Astrocyte (in vitro differentiated cells and primary cell): ENCODE measurements around the gene PRORP. TPM values are rescaled to one million over a fixed set of nuclear protein-coding genes. Genes with fewer than 3 reads are reported as not detected.

Experiments used
- DNase-seq: peaks from one replicate; pipeline ENCODE4 v3.0.0-alpha.2; 2010; ENCODE audit warnings: low read depth
- FAIRE-seq: peaks from 2 replicates; lab custom pipeline; 2011; peaks lifted over from hg19 to GRCh38; lab: Jason Lieb, UNC
- H2AFZ ChIP-seq: 2 replicates; pipeline ENCODE4 v1.6.0; 2012; ENCODE audit warnings: low read depth, low read length, inconsistent platforms
- H3K27ac ChIP-seq: 2 replicates; pipeline ENCODE4 v1.5.1; 2011; ENCODE audit warnings: low read depth, low read length, inconsistent platforms
- H3K27me3 ChIP-seq: 2 replicates; pipeline ENCODE4 v1.6.0; 2011; ENCODE audit warnings: low read length, inconsistent platforms; ENCODE audit not compliant: insufficient read depth
- H3K36me3 ChIP-seq: 2 replicates; pipeline ENCODE4 v1.5.1; 2011; ENCODE audit warnings: low read length, inconsistent platforms; ENCODE audit not compliant: insufficient read depth
- H3K4me1 ChIP-seq: 2 replicates; pipeline ENCODE4 v1.5.1; 2011; ENCODE audit warnings: low read length, inconsistent platforms; ENCODE audit not compliant: insufficient read depth
- H3K4me2 ChIP-seq: 2 replicates; pipeline ENCODE4 v1.6.0; 2012; ENCODE audit warnings: low read length, inconsistent platforms
- H3K4me3 ChIP-seq: 2 replicates; pipeline ENCODE4 v1.5.1; 2011; ENCODE audit warnings: low read depth, mild to moderate bottlenecking, low read length, inconsistent platforms; ENCODE audit not compliant: insufficient read depth
- H3K79me2 ChIP-seq: 2 replicates; pipeline ENCODE4 v1.6.0; 2012; ENCODE audit warnings: mild to moderate bottlenecking, low read length, inconsistent platforms; ENCODE audit not compliant: insufficient read depth
- H3K9ac ChIP-seq: 2 replicates; pipeline ENCODE4 v1.6.0; 2012; ENCODE audit warnings: mild to moderate bottlenecking, low read length, inconsistent platforms
- H3K9me3 ChIP-seq: 2 replicates; pipeline ENCODE4 v1.5.1; 2012; ENCODE audit warnings: low read depth, mild to moderate bottlenecking, low read length, inconsistent platforms; ENCODE audit not compliant: insufficient read depth
- H4K20me1 ChIP-seq: 2 replicates; pipeline ENCODE4 v1.6.0; 2012; ENCODE audit warnings: low read length, inconsistent platforms; ENCODE audit not compliant: insufficient read depth
- H3K27ac Mint-ChIP-seq: one replicate; pipeline ENCODE4 v1.8.0; 2021; ENCODE audit warnings: mild to moderate bottlenecking, mixed read lengths; ENCODE audit not compliant: unreplicated experiment
- H3K27me3 Mint-ChIP-seq: one replicate; pipeline ENCODE4 v1.8.0; 2021; ENCODE audit warnings: low read depth, mixed read lengths; ENCODE audit not compliant: unreplicated experiment
- H3K36me3 Mint-ChIP-seq: one replicate; pipeline ENCODE4 v1.8.0; 2021; ENCODE audit warnings: low read depth, mixed read lengths; ENCODE audit not compliant: unreplicated experiment
- H3K4me1 Mint-ChIP-seq: one replicate; pipeline ENCODE4 v1.8.0; 2021; ENCODE audit warnings: low read depth, mixed read lengths; ENCODE audit not compliant: unreplicated experiment
- H3K4me3 Mint-ChIP-seq: one replicate; pipeline ENCODE4 v1.8.0; 2021; ENCODE audit warnings: mild to moderate bottlenecking, moderate library complexity, mixed read lengths; ENCODE audit not compliant: unreplicated experiment
- H3K9me3 Mint-ChIP-seq: one replicate; pipeline ENCODE4 v1.8.0; 2021; ENCODE audit warnings: mild to moderate bottlenecking, mixed read lengths; ENCODE audit not compliant: unreplicated experiment
- EZH2 ChIP-seq: IDR thresholded peaks from 2 replicates; pipeline ENCODE4 v1.6.1; 2012; ENCODE audit warnings: mild to moderate bottlenecking, low read length, inconsistent platforms; ENCODE audit not compliant: insufficient read depth
- total RNA-seq: library from RNA; stranded (reverse); gene quantifications from 2 replicates; pipeline ENCODE4 v1.2.1, GENCODE V29; 2021
- TF ChIP-seq, protein P1 (sequence below): IDR thresholded peaks from 2 replicates; pipeline ENCODE4 v1.5.1; 2011; ENCODE audit warnings: low read depth, mild to moderate bottlenecking, inconsistent platforms, low read length, moderate library complexity; ENCODE audit not compliant: insufficient read depth

The PRORP gene
- total RNA-seq, 1 donor from 2014 or later = 32.4 TPM

DNA sequence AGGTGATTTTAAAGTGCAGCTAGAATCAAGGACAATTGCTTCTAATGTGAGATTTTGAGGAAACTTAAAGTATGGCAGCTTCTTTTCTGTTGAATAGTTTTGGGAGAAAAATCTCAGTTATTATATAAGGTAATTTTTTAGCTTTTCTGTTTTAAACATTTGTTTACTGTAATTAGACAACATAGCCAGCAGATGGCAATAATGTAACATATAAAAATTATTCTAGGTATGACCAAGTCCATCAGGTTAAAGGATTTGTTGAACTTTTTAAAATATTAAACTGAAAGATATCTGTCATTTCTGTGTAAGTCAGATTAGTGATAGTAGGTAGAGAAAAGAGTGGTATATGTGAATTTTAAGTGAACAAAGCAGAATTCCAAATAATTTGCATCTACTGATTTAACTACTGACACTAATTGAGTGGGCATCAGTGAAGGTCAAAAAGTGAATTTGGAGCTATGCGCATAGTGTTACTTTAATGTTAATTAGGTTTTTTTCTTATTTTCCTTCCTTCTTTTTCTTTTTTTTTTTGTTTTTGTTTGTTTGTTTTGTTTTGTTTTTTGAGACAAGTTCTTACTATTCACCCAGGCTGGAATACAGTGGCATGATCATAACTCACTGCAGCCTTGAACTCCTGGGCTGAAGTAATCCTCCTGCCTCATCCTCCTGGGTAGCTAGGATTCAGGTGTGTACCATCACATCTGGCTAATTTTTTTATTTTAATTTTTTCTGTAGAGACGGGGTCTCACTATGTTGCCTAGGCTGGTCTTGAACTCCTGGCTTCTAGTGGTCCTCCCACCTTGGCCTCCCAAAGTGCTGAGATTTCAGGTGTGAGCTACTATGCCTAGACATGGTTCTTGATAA, 18.6 kb downstream of the PRORP start:
- FAIRE-seq (no peak), DNase-seq (no peak)
- H4K20me1 ChIP-seq = peaks cover 23% of the 10 kb centered on the region
- no peak overlapping the region for H2AFZ ChIP-seq
- H3K79me2 ChIP-seq = peaks cover 10% of the 10 kb centered on the region
- H3K36me3 ChIP-seq = no peaks in the 10 kb centered on the region
- H3K4me1 ChIP-seq = no peaks in the 10 kb centered on the region
- H3K27ac ChIP-seq = no peak overlapping the region
- no peaks in the 10 kb centered on the region for H3K27me3 ChIP-seq
- Mint-ChIP-seq H3K4me3 (no peak overlapping the region), H3K27ac (no peak overlapping the region), H3K9me3 (no peaks in the 10 kb centered on the region), H3K27me3 (no peaks in the 10 kb centered on the region), H3K4me1 (no peaks in the 10 kb centered on the region), H3K36me3 (peaks cover 4% of the 10 kb centered on the region)
- no peak overlapping the region for H3K4me2 ChIP-seq
- no peaks in the 10 kb centered on the region for H3K9me3 ChIP-seq
- no peak for TF ChIP-seq EZH2
- TF ChIP-seq, protein P1, sequence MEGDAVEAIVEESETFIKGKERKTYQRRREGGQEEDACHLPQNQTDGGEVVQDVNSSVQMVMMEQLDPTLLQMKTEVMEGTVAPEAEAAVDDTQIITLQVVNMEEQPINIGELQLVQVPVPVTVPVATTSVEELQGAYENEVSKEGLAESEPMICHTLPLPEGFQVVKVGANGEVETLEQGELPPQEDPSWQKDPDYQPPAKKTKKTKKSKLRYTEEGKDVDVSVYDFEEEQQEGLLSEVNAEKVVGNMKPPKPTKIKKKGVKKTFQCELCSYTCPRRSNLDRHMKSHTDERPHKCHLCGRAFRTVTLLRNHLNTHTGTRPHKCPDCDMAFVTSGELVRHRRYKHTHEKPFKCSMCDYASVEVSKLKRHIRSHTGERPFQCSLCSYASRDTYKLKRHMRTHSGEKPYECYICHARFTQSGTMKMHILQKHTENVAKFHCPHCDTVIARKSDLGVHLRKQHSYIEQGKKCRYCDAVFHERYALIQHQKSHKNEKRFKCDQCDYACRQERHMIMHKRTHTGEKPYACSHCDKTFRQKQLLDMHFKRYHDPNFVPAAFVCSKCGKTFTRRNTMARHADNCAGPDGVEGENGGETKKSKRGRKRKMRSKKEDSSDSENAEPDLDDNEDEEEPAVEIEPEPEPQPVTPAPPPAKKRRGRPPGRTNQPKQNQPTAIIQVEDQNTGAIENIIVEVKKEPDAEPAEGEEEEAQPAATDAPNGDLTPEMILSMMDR = peak; percentile 38
- no peak overlapping the region for H3K9ac ChIP-seq
- H3K4me3 ChIP-seq = no peak overlapping the region

DNA sequence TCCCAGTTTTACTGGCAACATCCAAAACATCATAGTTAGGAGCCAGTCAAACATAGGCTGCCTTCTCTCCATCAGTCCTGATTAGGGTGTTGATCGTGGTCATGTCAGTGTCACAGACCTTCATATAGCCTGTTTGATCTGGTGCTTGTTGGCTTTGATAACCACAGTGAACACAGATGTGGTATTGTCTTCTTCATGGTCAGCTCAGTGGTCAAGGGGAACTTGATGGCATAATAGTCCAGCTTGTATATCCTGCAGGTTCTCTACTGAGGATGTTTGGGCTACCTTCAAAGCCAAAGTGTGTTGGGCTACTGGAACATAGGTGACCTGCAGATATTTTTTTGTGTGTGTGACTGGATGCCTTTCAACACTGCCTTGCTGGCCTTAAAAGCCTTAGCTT, 21.7 kb downstream of the PRORP start:
- TF ChIP-seq EZH2 = no peak
- TF ChIP-seq, protein P1 = no peak
- Mint-ChIP-seq H3K36me3 (peaks cover 2% of the 10 kb centered on the region), H3K27me3 (no peaks in the 10 kb centered on the region), H3K9me3 (peaks cover 2% of the 10 kb centered on the region), H3K4me1 (no peaks in the 10 kb centered on the region), H3K27ac (no peak overlapping the region), H3K4me3 (no peak overlapping the region)
- Histone ChIP-seq H3K9me3 (no peaks in the 10 kb centered on the region), H3K4me1 (no peaks in the 10 kb centered on the region), H3K4me2 (no peak overlapping the region), H3K4me3 (no peak overlapping the region), H3K27me3 (no peaks in the 10 kb centered on the region), H3K36me3 (no peaks in the 10 kb centered on the region), H3K79me2 (peaks cover 8% of the 10 kb centered on the region), H3K9ac (no peak overlapping the region), H3K27ac (no peak overlapping the region), H2AFZ (no peak overlapping the region), H4K20me1 (peaks cover 14% of the 10 kb centered on the region)
- DNase-seq (no peak), FAIRE-seq (no peak)

DNA sequence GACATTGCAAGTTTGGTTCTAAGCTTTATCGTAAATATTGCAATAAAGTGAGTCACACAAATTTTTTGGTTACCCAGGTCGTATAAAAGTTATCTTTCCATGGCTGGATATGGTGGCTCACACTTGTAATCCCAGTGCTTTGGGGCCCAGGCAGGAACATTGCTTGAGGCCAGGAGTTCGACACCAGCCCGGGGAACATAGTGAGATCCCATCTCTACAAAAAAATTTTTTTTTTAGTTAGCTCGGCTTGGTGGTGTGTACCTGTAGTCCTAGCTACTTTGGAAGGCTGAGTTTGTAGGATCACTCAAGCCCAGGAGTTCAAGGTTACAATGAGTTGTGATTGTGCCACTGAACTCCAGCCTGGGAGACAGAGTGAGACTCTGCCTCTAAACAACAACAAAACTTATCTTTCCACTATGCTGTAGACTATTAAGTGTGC, 24.4 kb downstream of the PRORP start:
- Mint-ChIP-seq H3K4me1 (no peaks in the 10 kb centered on the region), H3K27me3 (no peaks in the 10 kb centered on the region), H3K9me3 (peaks cover 2% of the 10 kb centered on the region), H3K36me3 (peaks cover 9% of the 10 kb centered on the region), H3K4me3 (no peak overlapping the region), H3K27ac (no peak overlapping the region)
- TF ChIP-seq, protein P1 = no peak
- TF ChIP-seq EZH2 = no peak
- Histone ChIP-seq H2AFZ (no peak overlapping the region), H3K9ac (no peak overlapping the region), H3K27ac (no peak overlapping the region), H3K4me3 (no peak overlapping the region), H3K9me3 (no peaks in the 10 kb centered on the region), H3K4me2 (no peak overlapping the region), H3K36me3 (no peaks in the 10 kb centered on the region), H4K20me1 (peaks cover 17% of the 10 kb centered on the region), H3K79me2 (peaks cover 3% of the 10 kb centered on the region), H3K4me1 (no peaks in the 10 kb centered on the region), H3K27me3 (no peaks in the 10 kb centered on the region)
- no peak for FAIRE-seq
- DNase-seq = no peak
